MM.1S (cell line): Measurements from ENCODE around the gene DARS1.

Experiments used
- CTCF ChIP-seq: fragments of 300-600 bp; sonication (generic); IDR thresholded peaks from 2 replicates; pipeline ENCODE4 v1.5.1; 2016; ENCODE audit warnings: antibody characterized with exemption, low read length, mixed read lengths
- EZH2 ChIP-seq: fragments of 300-600 bp; sonication (generic); optimal IDR thresholded peaks from 2 replicates; pipeline ENCODE3; 2017; ENCODE audit warnings: low read depth, mild to moderate bottlenecking, antibody characterized with exemption, low read length, mixed read lengths
- EZH2phosphoT487 ChIP-seq: fragments of 300-600 bp; sonication (generic); IDR thresholded peaks from 2 replicates; pipeline ENCODE4 v1.6.1; 2018; ENCODE audit warnings: antibody characterized with exemption, low read length

DNA sequence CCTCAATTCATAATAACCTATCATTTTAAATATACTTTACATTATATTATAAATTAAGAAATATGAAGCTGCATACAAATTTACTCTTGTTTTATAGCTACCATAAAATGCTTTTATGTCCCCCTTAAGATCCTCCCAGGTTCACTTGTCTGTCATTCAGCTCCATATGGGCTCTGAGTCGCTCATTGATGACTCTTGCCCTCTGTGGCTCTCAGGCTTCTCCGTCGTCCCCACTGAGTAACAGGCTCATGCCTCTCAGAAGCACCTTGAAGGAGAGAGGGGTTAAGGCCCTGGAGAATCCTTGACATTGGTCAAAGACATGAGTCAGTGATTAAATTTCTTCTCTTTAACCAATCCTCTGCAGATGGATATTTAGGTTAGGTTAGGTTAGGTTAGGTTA lies 103.0 kb downstream of the DARS1 start:
- TF ChIP-seq CTCF = no peak
- TF ChIP-seq EZH2 = no peak
- no peak for TF ChIP-seq EZH2phosphoT487
